NOMO-1 treated with dmso at 0.1 percent for 144 hours (cell line): ENCODE measurements around the gene SF1.
A peak's percentile ranks its signal among the peaks of the same experiment; 100 is the strongest.

Experiments used
- DNase-seq: peaks from one replicate; lab custom pipeline; 2025; ENCODE audit not compliant: unreplicated experiment; lab: John Stamatoyannopoulos, UW

Gene SF1

GRCh38 chr11:64801561-64802369 is 23.4 kb upstream of the SF1 start:
- no peak for DNase-seq

DNA sequence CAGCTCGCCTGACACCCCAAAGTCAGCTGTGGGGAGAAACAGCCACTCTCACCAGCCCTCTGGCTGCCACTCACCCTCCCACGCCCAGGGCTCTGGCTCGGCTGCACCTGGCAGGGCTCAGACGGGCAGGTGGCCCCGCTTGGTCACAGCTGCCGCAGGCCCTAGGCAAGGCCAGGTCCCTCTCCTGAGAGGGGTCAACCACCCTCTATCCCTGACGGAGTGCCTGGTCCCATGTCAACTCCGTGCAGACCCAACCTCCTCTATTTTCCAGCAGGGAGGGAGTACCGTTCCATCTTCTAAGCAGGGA is 22.8 kb upstream of the SF1 start:
- DNase-seq = no peak

DNA sequence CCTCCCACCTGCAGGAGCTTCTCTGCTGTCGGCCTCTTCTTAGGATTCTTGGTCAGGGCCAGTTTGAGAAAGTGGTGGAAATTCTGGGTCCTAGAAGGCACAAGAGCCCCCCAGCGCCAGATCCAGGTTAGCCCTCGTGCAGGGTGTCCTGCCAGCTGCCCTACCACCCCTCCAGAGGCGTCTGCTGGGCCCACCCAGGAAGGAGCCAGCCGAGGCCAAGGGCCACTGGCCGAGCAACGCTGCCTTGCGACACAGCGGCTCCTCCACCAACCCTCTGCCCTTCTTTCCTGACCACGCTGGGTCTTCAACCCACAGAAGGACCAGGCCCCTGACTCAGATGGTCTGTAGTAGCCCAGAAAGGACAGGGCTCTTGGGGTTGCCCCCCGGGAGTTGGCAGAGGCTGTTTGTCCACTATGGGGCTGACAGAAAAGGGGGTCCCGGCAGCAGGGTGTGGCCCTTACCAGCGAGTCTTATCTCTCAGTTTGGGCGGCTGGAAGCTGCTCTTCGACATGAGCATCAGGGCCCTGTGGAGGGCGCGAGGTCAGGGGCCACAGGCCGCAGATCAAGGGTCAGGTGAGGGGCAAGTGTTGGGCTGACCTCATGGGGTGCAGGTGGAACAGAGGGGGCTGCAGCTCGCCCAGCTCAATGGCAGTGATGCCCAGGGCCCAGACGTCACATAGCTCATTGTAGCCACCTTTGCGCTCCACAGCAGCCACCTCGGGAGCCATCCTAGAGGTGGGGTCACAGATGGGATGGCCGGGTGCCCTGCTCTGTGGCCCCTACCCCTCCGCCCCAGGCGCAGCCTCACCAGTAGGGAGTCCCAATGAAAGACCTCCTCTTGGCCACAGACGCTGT is 22.2 kb upstream of the SF1 start:
- DNase-seq = no peak

DNA sequence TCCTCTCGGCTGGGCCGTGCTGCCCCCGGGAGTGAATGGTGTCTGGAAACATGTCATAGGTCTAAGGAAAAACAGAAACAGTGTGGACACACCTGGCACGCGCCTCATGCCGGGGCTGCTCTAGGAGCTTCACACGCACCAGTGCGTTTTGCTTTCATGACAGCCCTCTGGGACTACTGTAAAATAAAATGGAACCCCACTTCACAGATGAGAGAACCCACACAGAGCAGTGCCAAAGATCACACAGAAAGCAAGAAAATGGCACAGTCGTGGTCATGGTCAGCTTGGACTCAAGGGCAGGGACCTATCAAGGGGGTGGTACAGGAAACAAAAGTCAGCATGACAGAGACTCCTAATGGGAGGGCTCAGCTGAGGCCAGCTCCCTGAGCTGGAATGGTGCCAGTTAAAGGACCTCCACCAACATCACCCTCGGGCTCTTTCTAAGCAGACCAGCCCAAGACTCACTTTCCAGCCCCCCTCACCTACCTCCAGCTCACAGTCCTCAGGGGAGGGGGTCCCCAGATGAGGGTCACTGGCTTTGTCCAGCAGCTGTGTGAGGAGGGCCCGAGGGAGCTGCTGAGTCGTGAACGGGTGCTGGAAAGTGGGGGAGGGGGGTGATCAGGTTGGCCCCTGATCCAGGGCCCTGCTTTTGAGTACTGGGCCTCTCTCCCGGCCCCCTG is 21.4 kb upstream of the SF1 start:
- DNase-seq = no peak

GRCh38 chr11:64799256-64799622 is 20.9 kb upstream of the SF1 start:
- no peak for DNase-seq

GRCh38 chr11:64796757-64797541 is 18.6 kb upstream of the SF1 start:
- no peak for DNase-seq

- DNase-seq = no peak
Measured at GRCh38 chr11:64796047-64796756, 17.9 kb upstream of the SF1 start.

DNA sequence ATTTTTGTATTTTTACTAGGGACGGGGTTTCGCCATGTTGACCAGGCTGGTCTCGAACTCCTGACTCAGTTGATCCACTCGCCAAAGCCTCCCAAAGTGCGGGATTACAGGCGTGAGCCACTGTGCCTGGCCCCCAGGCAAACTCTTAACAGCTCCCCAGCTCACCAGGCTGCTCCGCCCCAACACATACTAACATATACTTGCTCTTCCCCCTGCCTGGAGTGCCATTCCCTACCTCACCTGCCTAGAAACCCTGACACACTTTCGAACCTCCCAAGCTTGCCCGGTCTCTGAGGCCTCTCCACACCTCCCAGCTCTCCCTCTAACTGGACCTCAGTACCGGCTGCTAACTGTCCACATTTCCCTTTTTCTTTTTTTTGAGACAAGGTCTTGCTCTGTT is 16.2 kb upstream of the SF1 start:
- DNase-seq = no peak

GRCh38 chr11:64793271-64794160 is 15.2 kb upstream of the SF1 start:
- DNase-seq = no peak

- DNase-seq = no peak
Measured at GRCh38 chr11:64792482-64792881, 14.1 kb upstream of the SF1 start.

DNA sequence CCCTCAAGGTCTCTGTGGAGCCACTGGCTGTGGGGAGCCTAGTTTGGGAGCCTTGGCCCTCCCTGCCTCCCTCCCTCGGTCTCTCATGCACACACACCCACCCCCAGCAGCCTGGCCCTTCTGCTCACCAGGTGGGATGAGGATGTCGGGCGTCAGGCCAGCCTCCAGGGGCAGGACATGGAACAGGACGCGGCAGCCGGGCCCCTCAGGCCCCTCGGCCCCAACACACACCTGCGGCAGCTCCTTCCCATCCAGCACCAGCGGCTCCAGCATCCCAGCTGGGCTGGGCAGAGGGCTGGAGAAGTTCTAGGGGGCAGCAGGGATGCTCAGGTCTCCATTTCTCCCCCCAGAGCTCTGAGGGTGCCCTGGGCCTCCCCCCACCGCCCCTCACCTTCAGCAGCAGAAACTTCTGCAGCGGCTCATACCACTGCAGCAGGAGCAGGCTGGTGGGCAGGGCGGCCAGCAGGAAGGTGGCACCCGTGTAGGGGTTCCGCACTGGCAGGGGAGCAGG is 13.5 kb upstream of the SF1 start:
- no peak for DNase-seq

- DNase-seq = no peak
Measured at GRCh38 chr11:64790205-64791095, 12.1 kb upstream of the SF1 start.

GRCh38 chr11:64789331-64790204 is 11.2 kb upstream of the SF1 start:
- DNase-seq = no peak

- no peak for DNase-seq
Measured at GRCh38 chr11:64788321-64789215, 10.2 kb upstream of the SF1 start.

GRCh38 chr11:64787526-64788320 is 9.4 kb upstream of the SF1 start:
- peak; percentile 20 for DNase-seq

GRCh38 chr11:64786308-64786707 is 8.0 kb upstream of the SF1 start:
- DNase-seq = no peak
